Right ventricle myocardium superior (tissue), 1 donor: ENCODE results near the gene PKP3. TPM values are rescaled to one million over a fixed set of nuclear protein-coding genes. Genes with fewer than 3 reads are reported as not detected.
"Not testable (repeated sequence)": the region's sequence is repeated elsewhere in the genome, so short reads cannot be mapped to it uniquely, and the experiment has no call there.

Experiments used
- ATAC-seq: fragments of 200-7000 bp; cut with Tn5 transposase; one replicate; pipeline ENCODE4 v1.9.1; 2020; ENCODE audit warnings: mild to moderate bottlenecking; ENCODE audit not compliant: poor library complexity
- DNase-seq: peaks from one replicate; pipeline ENCODE4 v3.0.0-alpha.2; 2020
- intact Hi-C: fragments of 100-400 bp; cut with DNase I; formaldehyde crosslinking; loops from one replicate; pipeline ENCODE4 v1.11.2; 2022
- total RNA-seq: library from RNA; stranded (reverse); fragmentation: NEBNext Ultra II Directional; extraction: Animal tissue kit (Norgen Biotek cat#: 25700); gene quantifications from one replicate; pipeline ENCODE4 v1.2.1, GENCODE V29; 2021
- donor health status: DM: no; HTN: yes; CAD: no; lungs with severe emphysema.

Gene PKP3
- total RNA-seq, 1 donor from 2014 or later, result 0.86 TPM

DNA sequence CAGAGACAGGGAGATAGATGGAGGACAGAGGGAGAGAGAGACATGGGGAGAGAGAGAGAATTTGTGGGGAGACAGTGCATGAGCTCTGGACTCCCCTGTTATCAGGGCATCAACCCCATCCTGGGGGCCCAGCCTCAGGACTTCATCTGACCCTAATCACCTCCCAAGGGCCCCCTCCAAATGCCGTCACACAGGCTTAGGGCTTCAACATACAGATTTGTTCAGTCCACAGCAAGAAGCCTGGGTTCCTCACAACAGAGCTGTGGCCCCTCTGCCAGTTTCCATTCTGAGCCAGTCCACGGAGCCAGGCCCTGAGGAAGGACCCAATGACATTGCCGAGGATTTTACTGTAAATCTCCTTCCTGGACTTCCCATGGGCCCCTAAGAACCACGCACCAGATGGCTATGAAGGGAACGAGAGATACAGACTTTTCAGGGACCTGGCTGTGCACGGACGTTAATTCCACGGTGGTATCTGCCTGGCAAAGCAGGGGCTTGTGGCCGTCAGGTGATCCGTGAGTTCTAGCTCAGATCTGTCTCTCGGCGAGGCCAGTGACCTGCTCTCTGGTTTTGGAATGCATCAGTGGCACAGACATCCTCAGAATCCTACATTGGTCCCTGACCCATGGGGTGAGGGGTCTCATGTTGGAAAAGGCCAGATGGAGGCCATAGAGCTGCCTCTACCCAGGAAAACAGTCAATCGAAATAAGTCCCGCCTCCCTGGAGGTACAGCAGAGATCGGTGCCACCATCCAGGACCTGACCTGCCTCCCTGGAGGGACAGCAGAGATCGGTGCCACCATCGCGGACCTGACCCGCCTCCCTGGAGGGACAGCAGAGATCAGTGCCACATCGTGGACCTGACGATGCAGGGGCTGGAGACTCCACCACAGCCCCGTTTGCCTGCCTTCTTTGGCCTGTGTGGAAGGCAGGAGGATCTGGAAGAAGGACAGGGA, 33.4 kb upstream of the PKP3 start:
- ATAC-seq, result no peak
- intact Hi-C loops, result loop anchor here (5.0 kb wide), 1 partner anchor 58 kb away; no protein-coding TSS in a partner anchor
- peak; percentile 26 for DNase-seq

DNA sequence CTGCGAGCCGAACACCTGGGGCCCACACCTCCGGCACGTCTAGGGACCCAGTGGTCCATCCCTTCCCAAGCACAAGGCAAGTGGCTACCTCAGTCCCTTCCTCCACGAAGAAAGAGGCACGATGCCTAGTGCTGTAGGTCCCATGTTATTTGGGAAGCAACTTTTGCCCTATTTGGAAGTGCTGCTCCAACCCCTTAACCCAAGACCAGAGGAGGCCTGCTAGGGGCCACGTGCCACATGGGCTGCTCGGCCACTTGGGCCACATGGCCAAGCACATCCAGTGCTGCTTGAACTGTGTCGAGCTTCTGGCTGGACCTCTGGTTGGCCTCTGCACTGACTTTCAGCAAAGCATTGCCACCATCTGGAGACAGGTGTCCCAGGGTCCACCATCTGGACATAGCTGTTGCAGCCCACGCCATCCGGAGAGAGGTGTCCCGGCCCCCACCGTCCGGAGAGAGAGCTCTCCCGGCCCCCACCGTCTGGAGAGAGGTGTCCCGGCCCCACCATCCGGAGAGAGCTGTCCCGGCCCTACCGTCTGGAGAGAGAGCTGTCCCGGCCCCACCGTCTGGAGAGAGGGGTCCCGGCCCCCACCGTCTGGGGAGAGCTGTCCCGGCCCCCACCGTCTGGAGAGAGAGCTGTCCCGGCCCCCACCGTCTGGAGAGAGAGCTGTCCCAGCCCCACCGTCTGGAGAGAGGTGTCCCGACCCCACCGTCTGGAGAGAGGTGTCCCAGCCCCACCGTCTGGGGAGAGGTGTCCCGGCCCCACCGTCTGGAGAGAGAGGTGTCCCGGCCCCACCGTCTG, 31.2 kb upstream of the PKP3 start:
- no peak for ATAC-seq
- no peak for DNase-seq
- intact Hi-C loops, result loop anchor here (5.0 kb wide), 1 partner anchor 61 kb away; no protein-coding TSS in a partner anchor

DNA sequence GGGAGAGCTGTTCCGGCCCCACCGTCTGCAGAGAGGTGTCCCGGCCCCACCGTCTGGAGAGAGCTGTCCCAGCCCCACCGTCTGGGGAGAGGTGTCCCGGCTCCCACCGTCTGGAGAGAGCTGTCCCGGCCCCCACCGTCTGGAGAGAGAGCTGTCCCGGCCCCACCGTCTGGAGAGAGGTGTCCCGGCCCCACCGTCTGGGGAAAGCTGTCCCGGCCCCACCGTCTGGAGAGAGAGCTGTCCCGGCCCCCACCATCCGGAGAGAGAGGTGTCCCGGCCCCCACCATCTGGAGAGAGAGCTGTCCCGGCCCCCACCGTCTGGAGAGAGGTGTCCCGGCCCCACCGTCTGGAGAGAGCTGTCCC, 30.6 kb upstream of the PKP3 start:
- DNase-seq, result peak; percentile 23

DNA sequence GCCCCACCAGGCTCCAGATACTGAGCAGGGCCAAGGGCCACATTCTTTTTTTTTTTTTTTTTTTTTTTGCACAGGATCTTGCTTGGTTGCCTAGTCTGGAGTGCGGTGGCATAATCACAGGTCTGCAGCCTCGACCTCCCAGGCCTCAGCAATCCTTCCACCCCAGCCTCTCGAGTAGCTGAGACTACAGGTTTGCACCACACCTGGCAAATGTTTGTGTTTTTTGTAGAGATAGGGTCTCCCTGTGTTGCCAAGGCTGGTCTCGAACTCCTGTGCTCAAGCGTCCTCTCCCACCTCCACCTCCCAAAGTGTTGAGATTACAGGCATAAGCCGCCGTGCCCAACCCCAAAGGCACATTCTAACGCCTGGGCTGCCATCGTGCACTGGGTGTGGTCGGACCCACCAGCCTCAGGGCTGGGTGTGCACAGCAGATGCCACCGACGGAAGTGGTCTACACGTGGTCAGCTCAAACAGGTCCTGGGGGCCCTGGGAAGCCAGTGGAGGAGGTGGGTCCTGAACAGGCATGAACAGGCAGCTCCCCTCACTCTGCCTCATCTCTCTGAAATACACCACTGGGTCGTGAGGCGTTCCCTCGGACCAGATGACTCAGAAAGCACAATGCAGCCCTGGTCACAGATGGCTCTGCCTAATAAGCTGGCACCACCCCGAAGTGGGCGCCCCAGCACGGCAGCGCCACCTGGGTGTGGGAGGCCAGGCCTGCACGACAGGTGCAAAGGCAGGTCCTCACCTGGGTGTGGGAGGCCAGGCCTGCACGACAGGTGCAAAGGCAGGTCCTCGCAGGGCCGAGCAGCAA, 29.9 kb upstream of the PKP3 start:
- intact Hi-C loops, result loop anchor here (5.0 kb wide), 1 partner anchor 62 kb away; no protein-coding TSS in a partner anchor
- ATAC-seq (no peak), DNase-seq (peak; percentile 44)

More for the DNA sequence above, 30.6 kb upstream of the PKP3 start:
- intact Hi-C loops, result loop anchor here (5.0 kb wide), 1 partner anchor 61 kb away; no protein-coding TSS in a partner anchor
- ATAC-seq, result not testable (repeated sequence)

DNA sequence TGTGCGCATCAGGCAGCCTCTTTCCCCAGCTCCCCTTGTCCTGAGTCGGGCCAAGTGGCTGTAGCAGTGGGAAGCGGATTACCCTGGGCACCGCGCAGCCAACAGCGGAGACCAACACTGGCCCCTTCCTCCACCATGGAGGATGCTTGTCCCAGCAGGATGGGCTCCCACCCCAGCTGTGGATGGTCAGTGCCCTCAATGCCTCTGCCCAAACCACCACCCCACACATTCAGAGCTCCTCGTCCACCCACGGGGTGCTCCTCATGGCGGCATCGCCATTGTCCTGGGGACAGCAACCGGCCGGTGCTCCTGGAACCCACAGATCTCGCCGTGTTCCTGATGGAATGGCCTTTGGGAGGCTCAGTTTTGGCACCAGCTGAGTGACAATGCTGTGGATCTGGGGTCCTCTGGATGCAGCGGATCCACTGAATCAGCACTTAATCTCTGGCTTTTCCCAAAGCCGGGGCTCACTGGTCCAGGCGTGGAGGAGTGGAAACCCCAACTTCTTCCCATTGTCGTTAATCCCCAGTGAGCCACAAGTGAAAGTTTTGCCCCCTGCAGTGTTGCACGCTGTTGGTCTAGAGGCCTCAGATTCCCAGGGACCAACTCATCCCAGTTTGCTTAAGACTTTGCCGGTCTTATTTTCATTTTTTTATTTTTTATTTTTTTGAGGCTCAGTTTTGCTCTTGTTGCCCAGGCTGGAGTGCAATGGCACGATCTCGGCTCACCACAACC, 28.9 kb upstream of the PKP3 start:
- intact Hi-C loops, result loop anchor here (5.0 kb wide), 1 partner anchor 63 kb away; no protein-coding TSS in a partner anchor
- peak; percentile 26 for DNase-seq
- ATAC-seq, result no peak

DNA sequence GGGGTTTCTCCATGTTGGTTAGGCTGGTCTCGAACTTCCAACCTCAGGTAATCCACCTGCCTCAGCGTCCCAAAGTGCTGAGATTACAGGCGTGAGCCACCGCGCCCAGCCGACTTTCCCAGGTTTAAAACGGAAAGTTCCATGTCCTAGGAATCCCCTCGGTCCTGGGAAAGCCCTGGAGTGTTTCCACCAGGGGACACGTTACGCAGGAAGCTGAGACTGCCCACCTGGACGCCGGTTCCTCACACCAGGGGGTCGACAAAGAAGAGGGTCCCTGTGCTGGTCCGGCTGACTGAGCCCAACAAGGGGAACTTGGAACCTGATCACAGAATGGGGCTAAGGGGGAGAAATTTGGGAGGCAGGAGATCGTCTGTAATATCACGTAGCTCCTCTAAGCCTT, 28.2 kb upstream of the PKP3 start:
- intact Hi-C loops, result no loop called here
- DNase-seq (no peak), ATAC-seq (no peak)

DNA sequence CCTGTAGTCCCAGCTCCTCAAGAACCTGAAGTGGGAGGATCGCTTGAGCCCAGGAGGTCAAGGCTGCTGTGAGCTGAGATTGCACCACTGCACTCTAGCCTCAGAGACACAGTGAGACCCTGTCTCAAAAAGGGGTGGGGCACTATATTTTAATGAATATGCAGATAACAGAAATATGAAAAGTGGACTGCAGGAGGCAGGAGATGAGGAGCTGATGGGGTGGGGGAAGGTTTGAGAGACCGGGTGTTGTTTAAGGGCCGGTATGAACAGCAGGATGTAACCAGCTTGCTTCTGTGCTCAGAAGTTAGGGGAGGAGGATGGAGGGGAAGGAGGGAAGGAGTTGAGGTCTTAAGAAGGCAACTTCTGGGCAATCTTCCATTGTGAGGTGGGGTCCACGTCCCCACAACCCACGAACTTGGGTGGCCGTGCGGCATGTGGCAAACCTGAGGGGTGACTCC, 26.0 kb upstream of the PKP3 start:
- intact Hi-C loops, result no loop called here
- no peak for DNase-seq
- ATAC-seq, result no peak

DNA sequence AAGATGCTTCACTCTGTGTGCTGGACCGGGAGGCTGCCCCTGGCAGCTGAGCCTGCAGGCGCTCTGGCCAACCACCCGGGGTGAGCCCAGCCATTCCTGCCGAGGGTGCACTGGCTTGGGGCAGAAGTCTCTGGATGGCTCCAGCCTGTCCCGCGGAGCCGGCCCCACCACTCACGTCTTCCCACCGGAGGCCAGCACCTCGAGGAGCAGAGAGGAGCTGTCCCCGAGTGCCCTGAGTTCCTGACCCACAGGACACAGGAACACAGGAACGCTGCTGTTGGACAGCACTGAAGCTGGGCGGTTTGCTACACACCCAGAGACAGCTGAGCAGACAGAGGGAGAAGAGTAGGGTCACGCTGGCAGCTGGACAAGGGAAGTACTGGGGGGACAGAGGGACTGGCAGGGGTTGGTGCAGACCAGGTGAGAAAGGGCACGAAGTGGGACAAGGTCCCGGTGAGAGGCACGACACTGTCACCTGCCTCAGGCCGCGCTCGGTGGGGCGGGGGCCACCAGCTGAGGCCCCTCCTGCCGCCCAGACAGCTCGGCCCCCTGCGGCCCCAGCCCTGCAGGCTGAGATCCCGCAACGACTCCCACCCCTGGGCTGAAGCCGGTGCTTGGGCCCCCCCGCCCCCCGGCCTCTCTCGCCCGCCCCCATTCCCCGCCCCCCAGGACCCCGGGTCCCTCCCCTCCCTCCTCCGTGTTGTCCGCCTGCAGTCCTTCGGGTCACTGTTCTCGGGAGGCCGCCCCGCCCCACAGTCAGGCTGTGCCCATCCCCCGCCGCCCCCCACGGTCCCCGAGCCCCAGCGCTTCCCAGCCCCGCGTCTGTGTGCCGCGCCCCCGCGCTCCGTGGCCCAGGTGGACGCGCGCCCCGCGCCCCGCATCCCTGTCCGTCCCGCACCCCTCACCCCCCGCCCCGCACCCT, 25.3 kb upstream of the PKP3 start:
- DNase-seq (peak; percentile 40), ATAC-seq (peak; percentile 9)
- intact Hi-C loops, result no loop called here

DNA sequence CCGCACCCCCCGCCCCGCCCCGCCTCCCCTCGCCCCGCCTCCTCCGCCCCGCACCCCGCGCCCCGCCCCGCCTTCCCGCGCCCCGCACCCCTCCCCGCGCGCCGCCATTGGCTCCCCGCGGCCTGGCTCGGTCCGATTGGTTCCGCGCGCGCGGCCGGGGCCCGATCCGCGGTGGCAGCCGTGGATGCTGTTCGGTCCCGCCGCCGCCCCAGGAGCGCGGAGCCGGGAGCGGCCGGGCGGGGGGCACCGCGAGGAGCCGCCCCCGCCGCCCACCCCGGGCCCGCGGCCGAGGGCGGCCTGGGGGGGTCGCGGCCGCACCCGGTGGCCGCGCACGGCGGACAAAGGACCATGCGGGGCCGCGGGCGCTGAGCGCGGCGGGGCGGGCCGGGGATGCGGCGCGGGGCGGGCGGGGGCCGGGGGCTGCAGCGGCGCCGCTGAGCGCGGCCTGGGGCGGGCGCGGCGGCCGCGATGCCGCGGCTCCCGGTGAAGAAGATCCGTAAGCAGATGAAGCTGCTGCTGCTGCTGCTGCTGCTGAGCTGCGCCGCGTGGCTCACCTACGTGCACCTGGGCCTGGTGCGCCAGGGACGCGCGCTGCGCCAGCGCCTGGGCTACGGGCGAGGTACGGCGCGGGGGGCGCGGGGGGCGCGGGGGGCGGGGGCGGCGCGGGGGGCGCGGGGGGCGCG, 24.5 kb upstream of the PKP3 start, which contains the start of gene B4GALNT4:
B4GALNT4 (plus strand) TSS at position 164 of the 683 bp plus-strand sequence; CDS start at position 469, 305 bp downstream.
- DNase-seq (peak; percentile 44), ATAC-seq (peak; percentile 36)
- intact Hi-C loops, result no loop called here

DNA sequence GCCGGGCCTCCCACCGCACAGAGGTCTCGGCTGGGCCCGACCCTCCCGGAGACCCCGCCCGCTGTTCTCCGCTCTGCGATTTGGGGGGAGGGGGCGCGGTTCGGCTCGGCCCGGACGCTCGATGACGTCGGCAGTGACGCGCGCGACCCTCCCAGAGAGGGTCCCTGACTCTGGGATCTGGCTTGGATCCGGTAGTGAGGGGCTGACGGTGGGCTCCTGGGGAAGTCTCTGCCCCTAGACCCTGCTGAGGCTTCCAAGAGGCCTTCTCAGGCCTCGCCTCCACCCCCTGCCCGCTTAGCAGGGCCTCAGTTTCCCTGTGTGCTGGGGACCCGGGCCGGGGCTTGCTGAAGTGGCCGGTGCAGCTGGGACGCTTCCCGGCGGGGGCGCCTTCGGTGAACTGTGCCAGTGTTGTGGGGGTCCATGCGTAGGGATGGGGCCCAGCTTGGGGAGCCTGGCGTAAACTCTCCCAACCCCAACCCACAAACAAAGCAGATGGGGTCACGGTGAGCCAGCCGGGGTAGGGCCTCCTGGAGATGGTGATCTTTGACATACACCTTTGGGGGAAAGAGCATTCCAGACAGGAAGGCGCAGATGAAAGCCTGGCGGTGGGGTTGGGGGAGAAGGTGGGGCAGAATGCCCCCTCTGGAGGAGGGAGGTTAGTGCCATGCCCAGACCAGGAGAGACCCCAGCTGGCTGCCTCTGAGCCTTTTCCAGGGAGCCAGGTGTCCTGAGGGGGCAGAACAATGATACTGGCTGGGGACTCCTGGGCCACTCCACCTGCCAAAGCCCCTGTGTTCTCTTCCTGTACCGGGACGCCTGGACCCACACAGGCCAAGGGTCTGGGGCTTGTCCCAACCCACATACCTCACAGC, 23.7 kb upstream of the PKP3 start:
- intact Hi-C loops, result no loop called here
- DNase-seq (peak; percentile 40), ATAC-seq (no peak)

DNA sequence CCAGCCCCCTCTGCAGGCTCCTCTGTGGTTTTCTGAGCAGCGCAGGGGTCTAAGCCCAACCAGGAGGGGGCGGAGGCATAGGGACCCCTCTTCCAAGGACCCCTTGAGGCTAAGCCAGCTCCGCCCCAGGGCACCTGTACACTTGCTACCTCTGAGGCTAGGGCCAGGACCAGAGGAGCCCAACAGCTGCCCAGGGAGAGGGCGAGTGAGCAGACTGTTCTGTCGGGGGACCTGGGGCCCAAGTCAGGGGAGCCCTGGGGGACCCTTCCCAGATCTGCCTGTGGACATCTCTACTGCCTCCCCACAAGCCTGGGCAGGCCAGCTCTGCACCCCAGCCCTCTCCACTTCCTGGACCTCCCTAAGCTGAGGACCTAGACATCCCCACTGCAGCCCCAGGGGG, 23.0 kb upstream of the PKP3 start:
- DNase-seq, result peak; percentile 33
- intact Hi-C loops, result no loop called here
- ATAC-seq, result no peak

DNA sequence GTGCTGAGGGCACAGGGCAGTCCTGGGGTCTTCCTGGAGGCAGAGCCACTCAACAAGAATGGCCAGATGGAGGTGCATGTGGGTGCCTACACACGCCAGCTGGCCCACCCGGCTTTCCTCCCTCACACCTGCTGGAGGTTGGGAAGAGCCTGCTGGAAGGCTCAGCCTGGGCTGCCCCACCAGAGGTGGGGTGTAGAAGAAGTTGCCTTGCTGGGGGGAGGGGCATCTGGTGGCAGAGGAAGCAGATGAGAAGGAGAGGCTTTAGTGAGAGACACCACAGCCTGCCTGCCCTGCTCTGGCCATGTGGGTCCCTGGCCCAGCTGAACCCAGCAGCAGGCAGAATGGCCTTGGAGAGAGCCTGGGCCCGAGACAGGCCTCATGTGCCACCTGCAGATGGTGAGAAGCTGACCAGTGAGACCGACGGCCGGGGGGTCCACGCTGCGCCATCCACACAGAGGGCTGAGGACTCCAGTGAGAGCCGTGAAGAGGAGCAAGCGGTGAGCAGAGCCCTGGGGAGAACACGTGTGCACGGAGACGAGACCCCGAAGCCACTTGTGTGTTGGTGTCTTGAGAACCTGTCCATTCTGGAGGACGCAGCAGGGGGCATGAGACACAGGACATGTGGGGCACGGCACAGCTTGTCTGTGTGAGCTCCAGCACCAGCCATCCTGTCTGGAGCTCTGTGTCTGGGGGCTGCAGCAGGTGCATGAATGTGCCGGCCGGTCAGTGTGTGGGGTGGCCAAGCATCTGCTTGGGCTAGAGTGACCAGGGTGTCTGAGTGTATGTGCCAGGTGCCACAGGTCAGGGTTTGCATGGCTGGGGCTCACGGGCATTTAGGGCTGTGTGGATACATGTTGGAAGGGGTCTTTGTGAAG, 22.1 kb upstream of the PKP3 start:
- no peak for DNase-seq
- no peak for ATAC-seq
- intact Hi-C loops, result no loop called here

DNA sequence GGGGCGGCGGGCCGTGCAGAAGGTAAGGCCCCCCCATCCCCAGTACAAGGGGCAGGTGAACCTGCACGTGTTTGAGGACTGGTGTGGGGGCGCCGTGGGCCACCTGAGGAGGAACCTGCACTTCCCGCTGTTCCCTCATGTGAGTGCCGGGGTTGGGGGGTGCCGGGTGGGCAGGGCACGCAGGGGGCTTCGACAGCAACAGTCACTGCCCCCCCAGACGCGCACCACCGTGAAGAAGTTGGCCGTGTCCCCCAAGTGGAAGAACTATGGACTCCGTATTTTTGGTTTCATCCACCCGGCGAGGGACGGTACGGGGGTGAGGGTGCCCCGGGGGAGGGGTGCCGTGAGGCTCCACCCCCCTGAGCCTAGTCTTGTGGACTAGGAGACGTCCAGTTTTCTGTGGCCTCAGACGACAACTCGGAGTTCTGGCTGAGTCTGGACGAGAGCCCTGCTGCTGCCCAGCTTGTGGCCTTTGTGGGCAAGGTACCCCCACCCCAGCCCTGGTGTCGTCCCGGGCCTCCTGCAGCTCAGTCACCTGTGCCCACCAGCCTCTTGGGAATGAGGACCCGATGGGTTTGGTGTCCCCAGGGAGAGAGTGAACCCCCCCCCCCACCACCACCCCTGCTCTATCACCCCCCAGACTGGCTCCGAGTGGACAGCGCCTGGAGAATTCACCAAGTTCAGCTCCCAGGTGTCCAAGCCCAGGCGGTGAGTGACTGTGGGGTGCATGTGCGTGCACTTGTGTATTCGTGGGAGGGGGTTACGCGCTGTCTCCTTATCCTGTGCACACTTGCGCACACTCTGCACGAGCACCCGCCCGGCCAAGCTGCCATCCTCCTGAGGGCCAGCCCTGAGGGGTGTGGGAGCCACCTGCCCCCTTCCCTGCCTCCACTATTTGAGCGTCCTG, 20.9 kb upstream of the PKP3 start:
- intact Hi-C loops, result no loop called here
- ATAC-seq (no peak), DNase-seq (no peak)
